Cortex of kidney (tissue), 1 donor: ENCODE results near the gene BAIAP2.

Experiments
- DNase-seq: peaks from one replicate; lab custom pipeline; 2025; lab: John Stamatoyannopoulos, UW

Gene BAIAP2

GRCh38 chr17:81037798-81038733 lies 3.1 kb downstream of the BAIAP2 start:
- no peak for DNase-seq

GRCh38 chr17:81039096-81039495 lies 4.1 kb downstream of the BAIAP2 start:
- no peak for DNase-seq

- no peak for DNase-seq
Measured at GRCh38 chr17:81039854-81040758, 5.2 kb downstream of the BAIAP2 start.

GRCh38 chr17:81040791-81041337 lies 5.9 kb downstream of the BAIAP2 start:
- DNase-seq: no peak

- DNase-seq: no peak
Measured at GRCh38 chr17:81042606-81043005, 7.7 kb downstream of the BAIAP2 start.

GRCh38 chr17:81043319-81043724 lies 8.4 kb downstream of the BAIAP2 start:
- no peak for DNase-seq

GRCh38 chr17:81043725-81044427 lies 8.9 kb downstream of the BAIAP2 start:
- no peak for DNase-seq

- DNase-seq: no peak
Measured at GRCh38 chr17:81044428-81044763, 9.4 kb downstream of the BAIAP2 start.

GRCh38 chr17:81044764-81045589 lies 10.0 kb downstream of the BAIAP2 start:
- no peak for DNase-seq

GRCh38 chr17:81045590-81046095 lies 10.7 kb downstream of the BAIAP2 start:
- DNase-seq: no peak

GRCh38 chr17:81046132-81046769 lies 11.3 kb downstream of the BAIAP2 start:
- DNase-seq: no peak

- DNase-seq: no peak
Measured at GRCh38 chr17:81046770-81047359, 11.9 kb downstream of the BAIAP2 start.

- DNase-seq: no peak
Measured at GRCh38 chr17:81048827-81049371, 13.9 kb downstream of the BAIAP2 start.

- DNase-seq: no peak
Measured at GRCh38 chr17:81049372-81049911, 14.5 kb downstream of the BAIAP2 start.

GRCh38 chr17:81049973-81050551 lies 15.1 kb downstream of the BAIAP2 start:
- DNase-seq: no peak

- no peak for DNase-seq
Measured at GRCh38 chr17:81050645-81051625, 16.0 kb downstream of the BAIAP2 start.

GRCh38 chr17:81052199-81052997 lies 17.4 kb downstream of the BAIAP2 start:
- DNase-seq: no peak
